HG03139 (cell line): ENCODE data around the gene CD44.
"Not testable (repeated sequence)": the region's sequence is repeated elsewhere in the genome, so short reads cannot be mapped to it uniquely, and the experiment has no call there.

Source experiments
- ATAC-seq: cut with Tn5 transposase; IDR thresholded peaks from one replicate; pipeline ENCODE4 v1.9.1; 2021; ENCODE audit not compliant: unreplicated experiment

The CD44 gene

GRCh38 chr11:35207471-35208403 lies 68.8 kb downstream of the CD44 start:
- ATAC-seq = no peak

- no peak for ATAC-seq
These were observed 69.8 kb downstream of the CD44 start for GRCh38 chr11:35208795-35209194.

- ATAC-seq = no peak
These were observed 72.0 kb downstream of the CD44 start for GRCh38 chr11:35210876-35211546.

GRCh38 chr11:35211952-35212351 lies 73.0 kb downstream of the CD44 start:
- no peak for ATAC-seq

GRCh38 chr11:35214226-35214770 lies 75.3 kb downstream of the CD44 start:
- no peak for ATAC-seq

GRCh38 chr11:35214792-35215193 lies 75.8 kb downstream of the CD44 start:
- no peak for ATAC-seq

GRCh38 chr11:35215945-35216344 lies 77.0 kb downstream of the CD44 start:
- ATAC-seq = no peak

GRCh38 chr11:35216962-35217678 lies 78.1 kb downstream of the CD44 start:
- no peak for ATAC-seq

- no peak for ATAC-seq
These were observed 80.0 kb downstream of the CD44 start for GRCh38 chr11:35218956-35219355.

GRCh38 chr11:35223371-35223796 lies 84.4 kb downstream of the CD44 start:
- no peak for ATAC-seq

GRCh38 chr11:35223991-35224390 lies 85.0 kb downstream of the CD44 start:
- ATAC-seq = no peak

- no peak for ATAC-seq
These were observed 87.1 kb downstream of the CD44 start for GRCh38 chr11:35225946-35226520.

- ATAC-seq = not testable (repeated sequence)
These were observed 87.8 kb downstream of the CD44 start for GRCh38 chr11:35226756-35227155.

- no peak for ATAC-seq
These were observed 88.8 kb downstream of the CD44 start for GRCh38 chr11:35227576-35228327.

GRCh38 chr11:35228328-35228725 lies 89.4 kb downstream of the CD44 start:
- ATAC-seq = no peak

- ATAC-seq = no peak
These were observed 91.4 kb downstream of the CD44 start for GRCh38 chr11:35230388-35230787.

GRCh38 chr11:35231076-35231860 lies 92.3 kb downstream of the CD44 start:
- no peak for ATAC-seq

- ATAC-seq = no peak
These were observed 93.9 kb downstream of the CD44 start for GRCh38 chr11:35232891-35233330.

GRCh38 chr11:35233518-35233917 lies 94.5 kb downstream of the CD44 start:
- ATAC-seq = no peak
